Neuronal stem cell (in vitro differentiated cells): ENCODE results near the gene CCDC102A.

Experiments used
- DNase-seq: peaks from one replicate; pipeline ENCODE4 v3.0.0-alpha.2; 2013; ENCODE audit warnings: low spot score
- H2AFZ ChIP-seq: one replicate; pipeline ENCODE4 v1.6.1; 2013; ENCODE audit warnings: mild to moderate bottlenecking, low read length, inconsistent platforms
- H2AK5ac ChIP-seq: 2 replicates; pipeline ENCODE4 v1.6.1; 2013; ENCODE audit warnings: low read depth, mild to moderate bottlenecking, inconsistent platforms, low read length, moderate library complexity, mixed read lengths
- H2BK120ac ChIP-seq: 2 replicates; pipeline ENCODE4 v1.6.1; 2013; ENCODE audit warnings: low read depth, mild to moderate bottlenecking, inconsistent platforms, low read length, moderate library complexity, mixed read lengths
- H2BK12ac ChIP-seq: one replicate; pipeline ENCODE4 v1.6.1; 2013; ENCODE audit warnings: low read length, inconsistent platforms
- H2BK15ac ChIP-seq: 2 replicates; pipeline ENCODE4 v1.6.1; 2013; ENCODE audit warnings: mild to moderate bottlenecking, low read length, inconsistent platforms, mixed read lengths
- H2BK5ac ChIP-seq: one replicate; pipeline ENCODE4 v1.6.1; 2013; ENCODE audit warnings: inconsistent platforms, mild to moderate bottlenecking, low read length, moderate library complexity
- H3K14ac ChIP-seq: one replicate; pipeline ENCODE4 v1.6.1; 2013; ENCODE audit warnings: low read length, inconsistent platforms
- H3K18ac ChIP-seq: 2 replicates; pipeline ENCODE4 v1.6.1; 2013; ENCODE audit warnings: low read length, inconsistent platforms
- H3K23ac ChIP-seq: 2 replicates; pipeline ENCODE4 v1.6.1; 2013; ENCODE audit warnings: low read depth, mild to moderate bottlenecking, mixed read lengths, low read length, inconsistent platforms; ENCODE audit not compliant: poor library complexity
- H3K27ac ChIP-seq: replicated peaks from 3 replicates; pipeline ENCODE4 v1.5.1; 2013; ENCODE audit warnings: low read length, inconsistent platforms
- H3K27me3 ChIP-seq, 3 experiments: 2 replicates each; pipeline ENCODE4 v1.6.1; 2013; ENCODE audit warnings: low read length in 3 of 3, mild to moderate bottlenecking in 2 of 3, inconsistent platforms in 1 of 3, low read depth in 1 of 3, mixed read lengths in 1 of 3, moderate library complexity in 1 of 3; ENCODE audit not compliant: control insufficient read depth in 3 of 3, insufficient read depth in 3 of 3
- H3K36me3 ChIP-seq, 2 donors: replicated peaks in 1 of 2; 2 replicates each; pipeline ENCODE4 v1.6.1; 2013; ENCODE audit warnings: low read length in 2 of 2; ENCODE audit not compliant: control insufficient read depth in 2 of 2, insufficient read depth in 2 of 2
- H3K4ac ChIP-seq: 2 replicates; pipeline ENCODE4 v1.6.1; 2013; ENCODE audit warnings: inconsistent platforms, mild to moderate bottlenecking, low read length, moderate library complexity
- H3K4me1 ChIP-seq, 2 donors: 1 replicate in 1 of 2; 2 replicates in 1 of 2; pipeline ENCODE4 v1.6.1; 2013; ENCODE audit warnings: low read length in 2 of 2, low read depth in 1 of 2; ENCODE audit not compliant: control insufficient read depth in 2 of 2, insufficient read depth in 1 of 2
- H3K4me2 ChIP-seq: one replicate; pipeline ENCODE4 v1.6.1; 2013; ENCODE audit warnings: mild to moderate bottlenecking, low read length, inconsistent platforms; ENCODE audit not compliant: insufficient read depth, poor library complexity, severe bottlenecking
- H3K4me3 ChIP-seq, 2 donors: 2 replicates each; pipeline ENCODE4 v1.5.1; 2013; ENCODE audit warnings: low read length in 2 of 2, mild to moderate bottlenecking in 2 of 2, inconsistent platforms in 1 of 2, moderate library complexity in 1 of 2
- H3K79me1 ChIP-seq: one replicate; pipeline ENCODE4 v1.6.1; 2013; ENCODE audit warnings: low read depth, mild to moderate bottlenecking, inconsistent platforms, low read length, moderate library complexity
- H3K9ac ChIP-seq: one replicate; pipeline ENCODE4 v1.6.1; 2013; ENCODE audit warnings: mild to moderate bottlenecking, low read depth, low read length, inconsistent platforms; ENCODE audit not compliant: poor library complexity
- H3K9me3 ChIP-seq, 2 donors: replicated peaks in 1 of 2; 2 replicates each; pipeline versions ENCODE3 to v1.6.1; 2013; ENCODE audit warnings: low read length in 2 of 2, mild to moderate bottlenecking in 2 of 2, inconsistent platforms in 1 of 2, low read depth in 1 of 2, mixed read lengths in 1 of 2, moderate library complexity in 1 of 2; ENCODE audit not compliant: control insufficient read depth in 2 of 2, insufficient read depth in 1 of 2
- H4K8ac ChIP-seq: one replicate; pipeline ENCODE4 v1.6.1; 2013; ENCODE audit warnings: low read depth, mild to moderate bottlenecking, inconsistent platforms, low read length, moderate library complexity
- H4K91ac ChIP-seq: one replicate; pipeline ENCODE4 v1.6.1; 2013; ENCODE audit warnings: low read length, low read depth, mild to moderate bottlenecking, inconsistent platforms; ENCODE audit not compliant: poor library complexity
- WGBS, 2 donors: extraction: QIAGEN DNeasy Blood & Tissue Kit; methylation state at CpG; one replicate each; pipeline ENCODE4 v1.1.7; 2013; ENCODE audit warnings: missing lambda C conversion rate in 2 of 2, mixed read lengths in 1 of 2; ENCODE audit not compliant: insufficient read length in 2 of 2, insufficient replicate concordance in 1 of 2; ENCODE audit errors: extremely low coverage in 2 of 2; 5-methylcytosine and 5-hydroxymethylcytosine counted together

The CCDC102A gene

DNA sequence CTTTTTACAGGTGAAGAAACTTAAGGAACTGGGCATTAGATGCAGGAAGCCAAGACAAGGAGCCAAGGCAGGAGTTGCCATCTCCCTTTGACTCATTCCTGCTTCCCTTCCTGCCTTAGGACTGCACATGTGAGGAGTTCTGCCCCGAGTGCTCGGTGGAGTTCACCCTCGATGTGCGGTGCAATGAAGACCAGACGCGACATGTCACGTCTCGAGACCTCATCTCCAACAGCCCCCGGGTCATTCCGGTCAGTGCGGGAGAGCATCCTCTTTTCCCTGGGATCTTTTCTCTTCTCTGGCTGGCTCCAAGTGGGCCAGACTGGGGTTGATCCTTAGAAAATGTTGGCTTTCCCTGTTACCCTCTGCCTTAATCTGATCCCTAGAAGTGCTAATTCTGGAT lies 67.3 kb downstream of the CCDC102A start:
- Histone ChIP-seq H3K4me1 (no peaks in the 10 kb centered on the region), H3K18ac (no peak overlapping the region), H3K23ac (no peak overlapping the region), H3K9ac (peak overlapping the region; percentile 25), H3K4me2 (no peak overlapping the region), H2BK120ac (no peak overlapping the region), H3K14ac (no peak overlapping the region), H3K27ac (no peak overlapping the region), H4K91ac (no peak overlapping the region), H3K27me3 (no peaks in the 10 kb centered on the region), H2AK5ac (no peak overlapping the region), H3K4ac (no peak overlapping the region), H3K9me3 (no peaks in the 10 kb centered on the region), H4K8ac (no peak overlapping the region), H3K4me3 (no peak overlapping the region), H3K36me3 (peaks cover 61 to 97% of the 10 kb centered on the region in 2 donors), H2AFZ (no peak overlapping the region), H3K79me1 (no peaks in the 10 kb centered on the region), H2BK15ac (no peak overlapping the region), H2BK5ac (no peak overlapping the region), H2BK12ac (no peak overlapping the region)
- WGBS, 2 donors: no CpG with 5 or more reads among the region's 11 CpGs
- no peak for DNase-seq

DNA sequence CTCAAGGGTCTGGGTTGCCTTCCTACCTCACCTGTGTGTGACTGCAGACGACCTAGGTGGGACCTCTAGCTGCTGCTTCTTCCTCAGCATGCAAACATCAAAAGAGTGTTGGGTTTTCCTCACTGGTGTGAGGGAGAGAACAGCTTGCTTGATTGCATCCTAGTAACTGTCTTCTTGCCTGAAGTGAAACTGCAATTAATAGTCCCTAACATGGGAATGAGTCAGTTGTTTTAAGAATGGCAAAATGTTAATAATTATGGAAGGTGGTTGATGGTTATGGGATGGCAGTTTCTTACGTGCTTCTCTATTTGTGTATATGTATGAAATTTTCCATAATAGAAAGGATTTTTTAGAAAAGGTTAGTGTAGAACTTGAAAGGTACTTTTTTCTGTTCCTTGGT lies 68.0 kb downstream of the CCDC102A start:
- DNase-seq: no peak
- Histone ChIP-seq H2AK5ac (no peak overlapping the region), H2BK5ac (no peak overlapping the region), H2BK120ac (no peak overlapping the region), H3K4ac (no peak overlapping the region), H3K27ac (no peak overlapping the region), H4K8ac (no peak overlapping the region), H2AFZ (no peak overlapping the region), H3K4me2 (no peak overlapping the region), H3K9me3 (no peaks in the 10 kb centered on the region), H3K23ac (no peak overlapping the region), H3K18ac (no peak overlapping the region), H3K9ac (no peak overlapping the region), H3K4me1 (peaks cover under 1 to 2% of the 10 kb centered on the region in 2 donors), H3K4me3 (no peak overlapping the region), H4K91ac (no peak overlapping the region), H3K14ac (no peak overlapping the region), H3K79me1 (no peaks in the 10 kb centered on the region), H3K27me3 (no peaks in the 10 kb centered on the region), H2BK12ac (no peak overlapping the region), H2BK15ac (no peak overlapping the region), H3K36me3 (peaks cover 55 to 95% of the 10 kb centered on the region in 2 donors)
- 100% methylated on average over 1 of the region's 2 CpGs; no CpG with 5 or more reads in 1 of the 2 donors for WGBS, 2 donors

DNA sequence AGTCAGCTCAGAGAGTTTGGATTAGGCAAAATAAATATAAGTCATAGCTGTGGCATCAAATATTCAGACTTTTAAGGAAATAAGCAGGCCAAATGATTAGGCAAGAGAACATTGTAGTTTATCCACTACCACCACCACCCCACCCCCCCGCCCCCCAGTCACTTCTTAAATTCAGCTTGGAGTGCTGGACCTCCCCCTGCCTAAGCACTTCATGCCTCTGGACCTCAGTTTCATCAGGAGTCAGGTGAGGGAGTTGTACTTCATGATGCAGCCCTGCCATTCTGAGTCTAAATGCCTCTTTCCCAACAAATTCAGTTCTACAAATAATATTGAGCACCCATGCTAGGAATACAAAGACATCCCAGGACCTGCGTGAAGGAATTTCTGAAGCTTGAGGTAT lies 71.8 kb downstream of the CCDC102A start:
- no peak overlapping the region for H3K4me3 ChIP-seq
- no peak overlapping the region for H3K4ac ChIP-seq
- no peak overlapping the region for H3K23ac ChIP-seq
- H2BK15ac ChIP-seq: no peak overlapping the region
- H3K27ac ChIP-seq: no peak overlapping the region
- no peak overlapping the region for H2BK5ac ChIP-seq
- no peak overlapping the region for H2AFZ ChIP-seq
- H4K91ac ChIP-seq: no peak overlapping the region
- WGBS, 2 donors: no CpG with 5 or more reads among the region's 2 CpGs
- H3K4me2 ChIP-seq: no peak overlapping the region
- no peak overlapping the region for H3K9ac ChIP-seq
- DNase-seq: no peak
- no peak overlapping the region for H3K14ac ChIP-seq
- no peak overlapping the region for H2BK120ac ChIP-seq
- no peak overlapping the region for H2AK5ac ChIP-seq
- peaks cover 2 to 3% of the 10 kb centered on the region in 2 donors for H3K4me1 ChIP-seq
- H3K36me3 ChIP-seq: peaks cover 32 to 80% of the 10 kb centered on the region in 2 donors
- H3K18ac ChIP-seq: no peak overlapping the region
- H3K27me3 ChIP-seq: no peaks in the 10 kb centered on the region
- H3K79me1 ChIP-seq: peaks cover 4% of the 10 kb centered on the region
- no peak overlapping the region for H2BK12ac ChIP-seq
- no peaks in the 10 kb centered on the region for H3K9me3 ChIP-seq
- no peak overlapping the region for H4K8ac ChIP-seq

DNA sequence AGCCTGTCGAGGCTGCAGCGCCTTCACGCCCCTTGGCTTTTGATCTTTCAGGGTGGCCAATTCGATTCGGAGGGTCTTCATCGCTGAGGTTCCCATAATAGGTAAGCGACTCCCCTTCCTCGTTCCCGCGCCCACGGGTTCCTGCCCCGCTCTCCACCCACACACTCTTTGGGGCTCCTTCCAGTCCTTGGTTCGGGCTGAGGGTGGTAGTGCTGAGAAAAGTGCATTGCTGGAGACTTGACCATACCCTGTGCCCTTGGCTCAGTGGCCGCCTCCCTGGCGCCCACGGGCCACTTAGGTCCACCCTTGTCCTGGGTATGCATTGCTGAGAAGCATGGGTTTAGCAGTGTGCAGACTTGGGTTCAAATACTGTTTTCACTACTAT lies 73.4 kb downstream of the CCDC102A start:
- Histone ChIP-seq H3K4ac (no peak overlapping the region), H3K27me3 (no peaks in the 10 kb centered on the region), H2BK15ac (no peak overlapping the region), H2AK5ac (peak overlapping the region; percentile 96), H3K18ac (peak overlapping the region; percentile 21), H2BK120ac (no peak overlapping the region), H3K9ac (peak overlapping the region; percentile 92), H4K8ac (no peak overlapping the region), H2BK12ac (no peak overlapping the region), H3K36me3 (peaks cover 21 to 80% of the 10 kb centered on the region in 2 donors), H4K91ac (no peak overlapping the region), H3K9me3 (no peaks in the 10 kb centered on the region), H3K23ac (no peak overlapping the region), H3K4me1 (peaks cover 2 to 3% of the 10 kb centered on the region in 2 donors), H2BK5ac (no peak overlapping the region), H2AFZ (peak overlapping the region; percentile 64), H3K14ac (peak overlapping the region; percentile 23), H3K79me1 (peaks cover 4% of the 10 kb centered on the region), H3K27ac (no peak overlapping the region), H3K4me2 (peak overlapping the region; percentile 82), H3K4me3 (peak overlapping the region; percentile 58 to 95)
- no CpG with 5 or more reads among the region's 16 CpGs for WGBS, 2 donors
- DNase-seq: no peak
